GM12873 (cell line): ENCODE results near the gene CDH20.
A peak's percentile ranks its signal among the peaks of the same experiment; 100 is the strongest.

ENCODE experiments used
- CTCF ChIP-seq: IDR thresholded peaks from 2 replicates; pipeline ENCODE4 v1.5.1; 2012; ENCODE audit warnings: low read depth, mild to moderate bottlenecking, moderate library complexity, low read length, control low read depth; ENCODE audit not compliant: insufficient read depth; ENCODE audit errors: missing control alignments

Gene CDH20

GRCh38 chr18:61308795-61309393, 24.3 kb upstream of the CDH20 start:
- no peak for TF ChIP-seq CTCF

GRCh38 chr18:61322265-61322873, 10.9 kb upstream of the CDH20 start:
- TF ChIP-seq CTCF = peak; percentile 93

GRCh38 chr18:61323951-61324350, 9.3 kb upstream of the CDH20 start:
- TF ChIP-seq CTCF = no peak

GRCh38 chr18:61326407-61326806, 6.8 kb upstream of the CDH20 start:
- TF ChIP-seq CTCF = no peak

GRCh38 chr18:61329398-61329797, 3.8 kb upstream of the CDH20 start:
- TF ChIP-seq CTCF = no peak

- no peak for TF ChIP-seq CTCF
These were observed 2.2 kb upstream of the CDH20 start for GRCh38 chr18:61331051-61331450.

- no peak for TF ChIP-seq CTCF
These were observed 688 bp downstream of the CDH20 start for GRCh38 chr18:61333746-61334490.
